ENCODE measurements around the gene EXOC2. TPM values are rescaled to one million over a fixed set of nuclear protein-coding genes. Genes with fewer than 3 reads are reported as not detected.

Gene EXOC2
- total and polyA plus RNA-seq, 2 of the 13 experiments (the other 11 are each of a cell fraction or from before 2014, with no cell fraction given): 12.6 to 22.9 TPM

DNA sequence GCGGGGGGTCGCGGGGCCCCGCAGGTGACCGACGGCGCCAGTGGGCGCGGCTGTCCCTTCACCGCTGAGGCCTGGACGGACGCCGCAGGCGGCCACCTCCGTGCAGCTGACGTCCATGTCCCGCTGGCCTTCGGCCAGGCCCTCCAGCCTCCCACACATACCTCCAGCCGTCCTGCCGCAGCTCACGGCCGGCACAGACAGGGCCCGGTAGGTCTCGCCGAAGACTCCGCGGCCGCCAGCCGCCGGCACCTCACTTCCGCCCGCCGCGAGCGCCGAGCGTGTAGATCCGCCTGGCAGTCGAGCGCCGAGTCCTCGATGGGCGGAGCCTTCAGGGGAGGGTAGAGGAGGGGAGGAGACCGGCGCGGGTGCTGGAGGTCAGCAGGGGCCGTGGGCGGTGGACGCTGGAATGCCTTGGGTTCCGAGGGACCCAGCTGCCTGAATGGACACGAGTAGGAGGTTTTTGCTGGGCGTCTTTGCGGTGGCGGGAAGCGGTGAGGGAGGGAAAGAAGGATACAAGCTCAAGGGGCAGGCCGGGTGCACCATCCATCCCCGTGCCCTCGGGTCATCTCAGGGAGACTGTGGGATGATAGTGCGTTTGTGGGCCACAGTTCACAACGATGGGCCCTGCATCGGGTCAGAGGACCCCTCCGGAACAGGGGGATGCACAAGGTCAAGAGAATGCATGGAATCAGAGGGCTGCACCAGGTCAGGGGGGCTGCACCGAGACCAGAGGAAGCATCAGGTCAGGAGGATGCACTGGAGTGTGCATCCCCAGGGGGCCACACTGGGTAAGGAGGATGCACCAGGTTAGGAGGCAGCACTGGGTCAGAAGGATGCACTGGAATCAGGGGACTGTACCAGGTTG is at the start of gene EXOC2 (continued):
- TF ChIP-seq, protein P1, sequence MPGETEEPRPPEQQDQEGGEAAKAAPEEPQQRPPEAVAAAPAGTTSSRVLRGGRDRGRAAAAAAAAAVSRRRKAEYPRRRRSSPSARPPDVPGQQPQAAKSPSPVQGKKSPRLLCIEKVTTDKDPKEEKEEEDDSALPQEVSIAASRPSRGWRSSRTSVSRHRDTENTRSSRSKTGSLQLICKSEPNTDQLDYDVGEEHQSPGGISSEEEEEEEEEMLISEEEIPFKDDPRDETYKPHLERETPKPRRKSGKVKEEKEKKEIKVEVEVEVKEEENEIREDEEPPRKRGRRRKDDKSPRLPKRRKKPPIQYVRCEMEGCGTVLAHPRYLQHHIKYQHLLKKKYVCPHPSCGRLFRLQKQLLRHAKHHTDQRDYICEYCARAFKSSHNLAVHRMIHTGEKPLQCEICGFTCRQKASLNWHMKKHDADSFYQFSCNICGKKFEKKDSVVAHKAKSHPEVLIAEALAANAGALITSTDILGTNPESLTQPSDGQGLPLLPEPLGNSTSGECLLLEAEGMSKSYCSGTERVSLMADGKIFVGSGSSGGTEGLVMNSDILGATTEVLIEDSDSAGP (CRISPR knock-in tag; IDR thresholded peaks at IDR 0.05; ENCODE audit: borderline replicate concordance): peak; percentile 95
- TF ChIP-seq ZNF432 (CRISPR knock-in tag; IDR thresholded peaks at IDR 0.05; ENCODE audit: borderline replicate concordance) (no peak), ZNF674 (CRISPR knock-in tag; IDR thresholded peaks at IDR 0.05; ENCODE audit: low read depth) (peak; percentile 82; the same call in 1 of the 2 replicates), ZNF124 (CRISPR knock-in tag; IDR thresholded peaks at IDR 0.05) (peak; percentile 72; the same call in 1 of the 2 replicates), ONECUT2 (CRISPR knock-in tag; IDR thresholded peaks at IDR 0.05) (peak; percentile 53; the same call in 1 of the 2 replicates), ZSCAN31 (CRISPR knock-in tag; IDR thresholded peaks at IDR 0.05; ENCODE audit: low read depth) (peak; percentile 92; the same call in 1 of the 2 replicates), ARNT2 (CRISPR knock-in tag; IDR thresholded peaks at IDR 0.05; ENCODE audit: low read depth) (peak; percentile 90; the same call in 1 of the 2 replicates), ISX (CRISPR knock-in tag; conservative IDR thresholded peaks at IDR 0.05) (peak; percentile 88), CREB1 (IDR thresholded peaks at IDR 0.05) (peak; percentile 76), CREB1 (CRISPR knock-in tag; IDR thresholded peaks at IDR 0.05) (peak; percentile 75), MEF2D (CRISPR knock-in tag; IDR thresholded peaks at IDR 0.05) (peak; percentile 85; the same call in 1 of the 2 replicates), SSRP1 (CRISPR knock-in tag; IDR thresholded peaks at IDR 0.05) (peak; percentile 88; the same call in 1 of the 2 replicates), HMG20A (CRISPR knock-in tag; IDR thresholded peaks at IDR 0.05; ENCODE audit: borderline replicate concordance) (peak; percentile 22; the same call in 1 of the 2 replicates), RXRB (CRISPR knock-in tag; IDR thresholded peaks at IDR 0.05; ENCODE audit: borderline replicate concordance) (peak; percentile 86), HDAC1 (CRISPR knock-in tag; IDR thresholded peaks at IDR 0.05) (peak; percentile 99), PHB2 (IDR thresholded peaks at IDR 0.05; ENCODE audit: partially characterized antibody) (no peak), KAT2B (IDR thresholded peaks at IDR 0.05; ENCODE audit: borderline replicate concordance, low read depth, low read length) (no peak), ZNF709 (CRISPR knock-in tag; IDR thresholded peaks at IDR 0.05) (peak; percentile 74), ZFYVE20 (CRISPR knock-in tag; IDR thresholded peaks at IDR 0.05; ENCODE audit: borderline replicate concordance, low read depth) (peak; percentile 74; the same call in 1 of the 2 replicates), ZNF720 (CRISPR knock-in tag; IDR thresholded peaks at IDR 0.05) (peak; percentile 84; the same call in 1 of the 2 replicates), SYNCRIP (IDR thresholded peaks at IDR 0.05; ENCODE audit: insufficient read depth, low read depth, low read length) (no peak), ZSCAN20 (CRISPR knock-in tag; IDR thresholded peaks at IDR 0.05; ENCODE audit: borderline replicate concordance) (peak; percentile 91; the same call in 1 of the 2 replicates), ZNF460 (CRISPR knock-in tag; IDR thresholded peaks at IDR 0.05; ENCODE audit: borderline replicate concordance) (peak; percentile 79; the same call in 1 of the 2 replicates)
- TF ChIP-seq, protein P2, sequence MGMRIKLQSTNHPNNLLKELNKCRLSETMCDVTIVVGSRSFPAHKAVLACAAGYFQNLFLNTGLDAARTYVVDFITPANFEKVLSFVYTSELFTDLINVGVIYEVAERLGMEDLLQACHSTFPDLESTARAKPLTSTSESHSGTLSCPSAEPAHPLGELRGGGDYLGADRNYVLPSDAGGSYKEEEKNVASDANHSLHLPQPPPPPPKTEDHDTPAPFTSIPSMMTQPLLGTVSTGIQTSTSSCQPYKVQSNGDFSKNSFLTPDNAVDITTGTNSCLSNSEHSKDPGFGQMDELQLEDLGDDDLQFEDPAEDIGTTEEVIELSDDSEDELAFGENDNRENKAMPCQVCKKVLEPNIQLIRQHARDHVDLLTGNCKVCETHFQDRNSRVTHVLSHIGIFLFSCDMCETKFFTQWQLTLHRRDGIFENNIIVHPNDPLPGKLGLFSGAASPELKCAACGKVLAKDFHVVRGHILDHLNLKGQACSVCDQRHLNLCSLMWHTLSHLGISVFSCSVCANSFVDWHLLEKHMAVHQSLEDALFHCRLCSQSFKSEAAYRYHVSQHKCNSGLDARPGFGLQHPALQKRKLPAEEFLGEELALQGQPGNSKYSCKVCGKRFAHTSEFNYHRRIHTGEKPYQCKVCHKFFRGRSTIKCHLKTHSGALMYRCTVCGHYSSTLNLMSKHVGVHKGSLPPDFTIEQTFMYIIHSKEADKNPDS (CRISPR knock-in tag; IDR thresholded peaks at IDR 0.05): no peak; the same call in 1 of the 2 replicates
- TF ChIP-seq, protein P3, sequence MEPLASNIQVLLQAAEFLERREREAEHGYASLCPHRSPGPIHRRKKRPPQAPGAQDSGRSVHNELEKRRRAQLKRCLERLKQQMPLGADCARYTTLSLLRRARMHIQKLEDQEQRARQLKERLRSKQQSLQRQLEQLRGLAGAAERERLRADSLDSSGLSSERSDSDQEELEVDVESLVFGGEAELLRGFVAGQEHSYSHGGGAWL (CRISPR knock-in tag; IDR thresholded peaks at IDR 0.05): peak; percentile 84; the same call in 1 of the 2 replicates
- TF ChIP-seq, protein P4, sequence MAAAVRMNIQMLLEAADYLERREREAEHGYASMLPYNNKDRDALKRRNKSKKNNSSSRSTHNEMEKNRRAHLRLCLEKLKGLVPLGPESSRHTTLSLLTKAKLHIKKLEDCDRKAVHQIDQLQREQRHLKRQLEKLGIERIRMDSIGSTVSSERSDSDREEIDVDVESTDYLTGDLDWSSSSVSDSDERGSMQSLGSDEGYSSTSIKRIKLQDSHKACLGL (CRISPR knock-in tag; IDR thresholded peaks at IDR 0.05): peak; percentile 93

Measured in HepG2 (cell line).